Liver (tissue), 9 donors: Measurements from ENCODE around the gene NIP7. TPM values are rescaled to one million over a fixed set of nuclear protein-coding genes. Genes with fewer than 3 reads are reported as not detected.

Experiments used
- DNase-seq: peaks from one replicate; pipeline ENCODE4 v3.0.0-alpha.2; 2017; ENCODE audit warnings: low spot score
- H3K27ac ChIP-seq, 2 donors: one replicate each; pipeline ENCODE4 v1.7.0; 2013; ENCODE audit warnings: inconsistent platforms in 2 of 2, low read length in 2 of 2, control low read depth in 1 of 2, low read depth in 1 of 2, mild to moderate bottlenecking in 1 of 2
- H3K27me3 ChIP-seq, 4 donors: one replicate each; pipeline versions ENCODE4 v1.6.1 to v1.7.0; 2013; ENCODE audit warnings: low read length in 3 of 4, inconsistent platforms in 1 of 4, mild to moderate bottlenecking in 1 of 4, moderate library complexity in 1 of 4; ENCODE audit not compliant: control insufficient read depth in 4 of 4, insufficient read depth in 4 of 4
- H3K36me3 ChIP-seq, 4 donors: one replicate each; pipeline versions ENCODE4 v1.6.1 to v1.7.0; 2013; ENCODE audit warnings: low read length in 3 of 4, mild to moderate bottlenecking in 3 of 4, low read depth in 1 of 4, moderate library complexity in 1 of 4; ENCODE audit not compliant: control insufficient read depth in 4 of 4, insufficient read depth in 3 of 4
- H3K4me1 ChIP-seq, 4 donors: one replicate each; pipeline versions ENCODE4 v1.6.1 to v1.7.0; 2013; ENCODE audit warnings: low read length in 3 of 4, mild to moderate bottlenecking in 3 of 4, moderate library complexity in 1 of 4; ENCODE audit not compliant: control insufficient read depth in 4 of 4, insufficient read depth in 4 of 4
- H3K4me3 ChIP-seq, 3 donors: one replicate each; pipeline versions ENCODE4 v1.6.1 to v1.7.0; 2013; ENCODE audit warnings: low read length in 3 of 3, control low read depth in 1 of 3, low read depth in 1 of 3, mild to moderate bottlenecking in 1 of 3
- H3K9ac ChIP-seq, 2 donors: one replicate each; pipeline ENCODE4 v1.7.0; 2013; ENCODE audit warnings: low read length in 2 of 2, mild to moderate bottlenecking in 2 of 2, moderate library complexity in 2 of 2, control low read depth in 1 of 2, low read depth in 1 of 2
- H3K9me3 ChIP-seq, 4 donors: one replicate each; pipeline versions ENCODE4 v1.6.1 to v1.7.0; 2013; ENCODE audit warnings: low read length in 3 of 4; ENCODE audit not compliant: control insufficient read depth in 4 of 4
- FOXA1 ChIP-seq: IDR thresholded peaks from 2 replicates; pipeline ENCODE4 v1.6.1; 2016; ENCODE audit warnings: antibody characterized with exemption
- FOXA2 ChIP-seq: IDR thresholded peaks from 2 replicates; pipeline ENCODE4 v1.6.1; 2016; ENCODE audit warnings: antibody characterized with exemption
- GABPA ChIP-seq, 2 donors: IDR thresholded peaks in 1 of 2; conservative IDR thresholded peaks in 1 of 2; 2 replicates each; pipeline ENCODE4 v1.6.1; 2016; ENCODE audit warnings: antibody characterized with exemption in 2 of 2, mild to moderate bottlenecking in 1 of 2, moderate library complexity in 1 of 2
- HNF4G ChIP-seq: IDR thresholded peaks from 2 replicates; pipeline ENCODE4 v1.6.1; 2016; ENCODE audit warnings: antibody characterized with exemption
- NR2F2 ChIP-seq: IDR thresholded peaks from 2 replicates; pipeline ENCODE4 v1.6.1; 2016; ENCODE audit warnings: antibody characterized with exemption
- RAD21 ChIP-seq, 2 donors: IDR thresholded peaks; 2 replicates each; pipeline ENCODE4 v1.6.1; 2016; ENCODE audit warnings: antibody characterized with exemption in 2 of 2, mild to moderate bottlenecking in 2 of 2
- RXRA ChIP-seq, 2 donors: IDR thresholded peaks; 2 replicates each; pipeline ENCODE4 v1.6.1; 2017 to 2018; ENCODE audit warnings: antibody characterized with exemption in 2 of 2, mild to moderate bottlenecking in 1 of 2
- TAF1 ChIP-seq: conservative IDR thresholded peaks from 2 replicates; pipeline ENCODE4 v1.6.1; 2016; ENCODE audit warnings: antibody characterized with exemption, mild to moderate bottlenecking
- WGBS: extraction: QIAGEN DNeasy Blood & Tissue Kit; methylation state at CpG from one replicate; pipeline ENCODE4 v1.1.7; 2013; 5-methylcytosine and 5-hydroxymethylcytosine counted together
- polyA plus RNA-seq, 2 donors: library from polyadenylated mRNA; stranded (reverse) in 1 of 2; unstranded in 1 of 2; fragments of 200-250 nt in 1 of 2; fragments of >200 nt in 1 of 2; fragmentation: Nextera tagmentation in 1 of 2; extraction: Ambion mirVana in 1 of 2; gene quantifications; one replicate each; pipeline versions ENCODE4 v1.2.1 to v1.2.3, GENCODE V29; 2013 to 2015
- total RNA-seq, 2 donors: library from RNA; depleted of rRNA; stranded (reverse); fragments of >200 nt; gene quantifications; one replicate each; pipeline ENCODE4 v1.2.3, GENCODE V29; 2014
- TF ChIP-seq, protein P1 (sequence below): fragments of 150-350 bp; IDR thresholded peaks from 2 replicates; pipeline ENCODE4 v1.5.1; 2017; ENCODE audit warnings: improper control_type of control experiment, low read depth, low read length; ENCODE audit not compliant: missing input control
- TF ChIP-seq, protein P2 (sequence below): IDR thresholded peaks from 2 replicates; pipeline ENCODE4 v1.6.1; 2016; ENCODE audit warnings: antibody characterized with exemption, mild to moderate bottlenecking
- donor health status: healthy.
- donor health status: healthy.
- donor health status: healthy.
- donor health status: healthy.
- donor health status: healthy.

The NIP7 gene
- total and polyA plus RNA-seq, 4 donors: 7.4 to 14.0 (median 11.1) TPM

DNA sequence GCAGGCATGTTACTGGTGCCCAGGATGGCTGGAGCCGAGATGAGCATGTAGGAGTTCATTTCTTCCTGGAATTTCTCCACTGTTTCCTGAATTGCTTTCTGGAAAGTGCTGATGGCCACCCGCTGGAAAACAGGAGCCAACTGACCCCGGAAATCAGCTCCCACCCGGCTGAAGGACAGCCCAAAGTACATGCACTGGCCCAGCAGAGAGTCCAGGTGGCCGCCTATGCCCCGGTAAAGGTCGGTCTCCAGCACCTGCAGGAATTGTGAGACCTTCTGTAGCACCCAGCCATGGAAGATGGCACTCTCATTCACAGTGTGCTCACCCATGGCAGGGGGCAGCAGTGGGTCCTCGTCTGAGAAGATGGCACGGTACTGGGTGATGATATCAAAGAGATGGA, 4.9 kb upstream of the NIP7 start:
- Histone ChIP-seq H3K4me1 (peaks cover 10 to 26% (median 18%) of the 10 kb centered on the region in 4 donors), H3K27me3 (no peaks in the 10 kb centered on the region), H3K27ac (no peak overlapping the region), H3K36me3 (peaks cover 11 to 38% (median 29%) of the 10 kb centered on the region in 4 donors), H3K9ac (no peak overlapping the region), H3K4me3 (no peak overlapping the region), H3K9me3 (no peaks in the 10 kb centered on the region)
- TF ChIP-seq, protein P1, sequence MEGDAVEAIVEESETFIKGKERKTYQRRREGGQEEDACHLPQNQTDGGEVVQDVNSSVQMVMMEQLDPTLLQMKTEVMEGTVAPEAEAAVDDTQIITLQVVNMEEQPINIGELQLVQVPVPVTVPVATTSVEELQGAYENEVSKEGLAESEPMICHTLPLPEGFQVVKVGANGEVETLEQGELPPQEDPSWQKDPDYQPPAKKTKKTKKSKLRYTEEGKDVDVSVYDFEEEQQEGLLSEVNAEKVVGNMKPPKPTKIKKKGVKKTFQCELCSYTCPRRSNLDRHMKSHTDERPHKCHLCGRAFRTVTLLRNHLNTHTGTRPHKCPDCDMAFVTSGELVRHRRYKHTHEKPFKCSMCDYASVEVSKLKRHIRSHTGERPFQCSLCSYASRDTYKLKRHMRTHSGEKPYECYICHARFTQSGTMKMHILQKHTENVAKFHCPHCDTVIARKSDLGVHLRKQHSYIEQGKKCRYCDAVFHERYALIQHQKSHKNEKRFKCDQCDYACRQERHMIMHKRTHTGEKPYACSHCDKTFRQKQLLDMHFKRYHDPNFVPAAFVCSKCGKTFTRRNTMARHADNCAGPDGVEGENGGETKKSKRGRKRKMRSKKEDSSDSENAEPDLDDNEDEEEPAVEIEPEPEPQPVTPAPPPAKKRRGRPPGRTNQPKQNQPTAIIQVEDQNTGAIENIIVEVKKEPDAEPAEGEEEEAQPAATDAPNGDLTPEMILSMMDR: no peak
- TF ChIP-seq NR2F2 (no peak), FOXA1 (no peak), HNF4G (no peak), RAD21 (IDR thresholded peaks at IDR 0.05) (no peak), RXRA (IDR thresholded peaks at IDR 0.05) (no peak), GABPA (IDR thresholded peaks at IDR 0.05 in 1 of 2, conservative IDR thresholded peaks at IDR 0.05 in 1 of 2) (no peak), TAF1 (no peak)
- TF ChIP-seq, protein P2, sequence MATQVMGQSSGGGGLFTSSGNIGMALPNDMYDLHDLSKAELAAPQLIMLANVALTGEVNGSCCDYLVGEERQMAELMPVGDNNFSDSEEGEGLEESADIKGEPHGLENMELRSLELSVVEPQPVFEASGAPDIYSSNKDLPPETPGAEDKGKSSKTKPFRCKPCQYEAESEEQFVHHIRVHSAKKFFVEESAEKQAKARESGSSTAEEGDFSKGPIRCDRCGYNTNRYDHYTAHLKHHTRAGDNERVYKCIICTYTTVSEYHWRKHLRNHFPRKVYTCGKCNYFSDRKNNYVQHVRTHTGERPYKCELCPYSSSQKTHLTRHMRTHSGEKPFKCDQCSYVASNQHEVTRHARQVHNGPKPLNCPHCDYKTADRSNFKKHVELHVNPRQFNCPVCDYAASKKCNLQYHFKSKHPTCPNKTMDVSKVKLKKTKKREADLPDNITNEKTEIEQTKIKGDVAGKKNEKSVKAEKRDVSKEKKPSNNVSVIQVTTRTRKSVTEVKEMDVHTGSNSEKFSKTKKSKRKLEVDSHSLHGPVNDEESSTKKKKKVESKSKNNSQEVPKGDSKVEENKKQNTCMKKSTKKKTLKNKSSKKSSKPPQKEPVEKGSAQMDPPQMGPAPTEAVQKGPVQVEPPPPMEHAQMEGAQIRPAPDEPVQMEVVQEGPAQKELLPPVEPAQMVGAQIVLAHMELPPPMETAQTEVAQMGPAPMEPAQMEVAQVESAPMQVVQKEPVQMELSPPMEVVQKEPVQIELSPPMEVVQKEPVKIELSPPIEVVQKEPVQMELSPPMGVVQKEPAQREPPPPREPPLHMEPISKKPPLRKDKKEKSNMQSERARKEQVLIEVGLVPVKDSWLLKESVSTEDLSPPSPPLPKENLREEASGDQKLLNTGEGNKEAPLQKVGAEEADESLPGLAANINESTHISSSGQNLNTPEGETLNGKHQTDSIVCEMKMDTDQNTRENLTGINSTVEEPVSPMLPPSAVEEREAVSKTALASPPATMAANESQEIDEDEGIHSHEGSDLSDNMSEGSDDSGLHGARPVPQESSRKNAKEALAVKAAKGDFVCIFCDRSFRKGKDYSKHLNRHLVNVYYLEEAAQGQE: no peak
- WGBS: 96% methylated on average over 9 of the region's 9 CpGs
- DNase-seq: no peak

DNA sequence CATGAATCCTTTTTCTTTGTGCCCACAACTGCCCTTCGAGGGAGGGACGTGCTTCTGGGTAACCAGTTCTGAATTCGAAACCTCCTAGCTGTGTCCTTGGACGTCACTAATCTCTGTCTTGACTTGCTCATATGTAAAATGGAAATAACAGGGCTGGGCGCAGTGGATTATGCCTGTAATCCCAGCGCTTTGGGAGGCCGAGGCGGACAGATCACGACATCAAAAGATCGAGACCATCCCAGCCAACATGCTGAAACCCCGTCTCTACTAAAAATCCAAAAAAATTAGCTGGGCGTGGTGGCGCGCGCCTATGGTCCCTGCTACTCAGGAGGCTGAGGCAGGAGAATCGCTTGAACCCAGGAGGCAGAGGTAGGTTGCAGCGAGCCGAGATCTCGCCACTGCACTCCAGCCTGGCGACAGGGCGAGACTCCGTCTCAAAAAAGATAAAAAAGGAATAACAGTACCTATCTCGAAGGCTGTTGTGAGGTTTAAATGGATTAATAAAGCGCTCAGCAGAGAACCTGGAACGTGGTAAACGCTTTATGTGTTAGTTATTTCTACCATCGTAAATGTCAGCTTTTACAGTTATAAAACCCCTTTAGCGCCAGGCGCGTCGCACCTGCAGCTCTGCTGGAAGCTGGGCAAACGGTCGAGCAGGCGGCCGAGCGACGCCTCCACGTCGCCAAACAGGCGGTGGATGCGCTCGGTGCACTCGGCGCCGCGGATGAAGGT, 849 bp upstream of the NIP7 start:
- Histone ChIP-seq H3K9me3 (no peaks in the 10 kb centered on the region), H3K27ac (peak overlapping the region; percentile 90), H3K4me1 (peaks cover 7 to 35% (median 21%) of the 10 kb centered on the region in 4 donors), H3K36me3 (peaks cover 11 to 45% (median 43%) of the 10 kb centered on the region in 4 donors), H3K9ac (peak overlapping the region; percentile 85 to 91), H3K27me3 (no peaks in the 10 kb centered on the region), H3K4me3 (peak overlapping the region; percentile 69 to 94 (median 90))
- TF ChIP-seq FOXA2: no peak
- TF ChIP-seq, protein P1: peak; percentile 6
- WGBS: 20% methylated on average over 46 of the region's 46 CpGs
- no peak for DNase-seq
